HG03139 (cell line): ENCODE measurements around the gene P2RY12.

Experiments used
- ATAC-seq: cut with Tn5 transposase; IDR thresholded peaks from one replicate; pipeline ENCODE4 v1.9.1; 2021; ENCODE audit not compliant: unreplicated experiment

The P2RY12 gene

GRCh38 chr3:151347432-151347831, 37.1 kb downstream of the P2RY12 start:
- no peak for ATAC-seq

GRCh38 chr3:151346292-151346691, 38.3 kb downstream of the P2RY12 start:
- ATAC-seq: no peak

DNA sequence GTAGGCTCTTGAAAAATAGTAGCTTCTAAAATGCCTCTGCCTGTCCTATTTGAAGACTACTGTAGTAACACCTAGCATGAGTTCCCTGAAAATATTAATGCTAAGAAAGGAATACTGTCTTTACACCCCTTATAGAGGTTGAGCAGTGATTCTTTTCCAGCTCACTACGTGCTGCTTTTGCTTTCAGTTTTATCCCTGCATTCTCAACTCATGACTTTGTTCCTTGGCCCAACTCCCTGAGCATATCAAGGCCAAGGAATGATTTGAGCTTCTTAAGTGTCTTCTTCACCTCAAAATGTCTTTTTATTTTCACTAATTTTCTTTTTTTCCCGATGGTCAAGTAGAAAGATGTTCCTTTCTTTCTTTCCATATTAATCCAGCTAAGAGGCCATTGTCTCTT, 38.7 kb downstream of the P2RY12 start:
- ATAC-seq: no peak

DNA sequence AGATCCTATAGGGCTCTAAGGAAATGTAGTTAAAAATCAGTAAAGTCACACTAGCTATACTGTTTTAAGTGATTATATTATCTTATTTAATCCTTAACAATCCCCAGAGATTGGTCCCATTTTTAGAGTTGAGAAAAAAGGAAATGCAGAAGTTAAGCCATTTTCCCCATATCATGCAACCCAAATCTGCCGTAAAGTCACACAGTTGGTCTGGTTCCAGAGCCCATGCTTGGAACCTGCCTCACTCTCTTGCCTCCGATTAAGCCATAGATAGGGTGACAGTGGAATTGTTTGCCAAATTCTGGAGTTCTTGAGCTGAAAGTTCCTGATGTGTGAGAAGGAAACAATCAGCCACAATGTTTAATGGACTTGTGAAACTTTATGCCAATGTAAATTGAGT, 52.9 kb downstream of the P2RY12 start:
- no peak for ATAC-seq

GRCh38 chr3:151330899-151331298, 53.7 kb downstream of the P2RY12 start:
- no peak for ATAC-seq

- no peak for ATAC-seq
These were observed 54.2 kb downstream of the P2RY12 start for GRCh38 chr3:151330379-151330778.

GRCh38 chr3:151329363-151329762, 55.2 kb downstream of the P2RY12 start, which contains the start of gene P2RY13:
Gene P2RY13, minus strand, starts transcription at chr3:151329549. Its CDS starts 21 bp downstream, at chr3:151329528.
- ATAC-seq: no peak

DNA sequence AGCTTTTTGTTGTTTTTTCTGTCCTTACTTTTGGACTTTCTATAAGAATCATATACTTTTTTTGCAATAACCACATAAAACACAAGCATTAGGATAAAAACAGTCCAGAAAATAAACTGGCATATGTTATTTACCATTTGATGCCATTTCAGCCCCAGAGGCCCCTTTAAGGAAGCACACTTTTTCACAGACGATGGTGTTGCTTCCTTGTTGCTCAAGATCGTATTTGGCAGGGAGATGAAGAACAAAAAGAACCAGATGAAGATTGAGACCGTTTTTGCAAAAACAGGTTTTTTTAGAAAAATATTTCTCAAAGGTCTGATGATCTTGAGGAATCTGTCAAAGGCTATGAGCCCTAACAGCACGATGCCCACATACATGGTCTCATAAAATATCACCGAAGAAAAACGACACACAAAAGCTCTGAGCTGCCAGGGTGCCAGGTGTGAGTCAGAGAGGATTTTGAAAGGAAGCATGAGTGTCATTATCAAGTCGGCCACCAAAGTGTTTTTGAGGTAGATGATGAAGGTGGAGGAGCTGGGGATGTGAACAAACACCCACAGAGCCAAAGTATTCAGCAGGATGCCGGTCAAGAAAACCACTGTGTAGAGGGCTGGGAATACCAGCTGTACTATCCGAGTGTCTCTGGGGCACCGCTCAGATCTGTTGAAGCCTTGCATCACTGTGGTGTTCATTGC, 56.1 kb downstream of the P2RY12 start:
- ATAC-seq: no peak

DNA sequence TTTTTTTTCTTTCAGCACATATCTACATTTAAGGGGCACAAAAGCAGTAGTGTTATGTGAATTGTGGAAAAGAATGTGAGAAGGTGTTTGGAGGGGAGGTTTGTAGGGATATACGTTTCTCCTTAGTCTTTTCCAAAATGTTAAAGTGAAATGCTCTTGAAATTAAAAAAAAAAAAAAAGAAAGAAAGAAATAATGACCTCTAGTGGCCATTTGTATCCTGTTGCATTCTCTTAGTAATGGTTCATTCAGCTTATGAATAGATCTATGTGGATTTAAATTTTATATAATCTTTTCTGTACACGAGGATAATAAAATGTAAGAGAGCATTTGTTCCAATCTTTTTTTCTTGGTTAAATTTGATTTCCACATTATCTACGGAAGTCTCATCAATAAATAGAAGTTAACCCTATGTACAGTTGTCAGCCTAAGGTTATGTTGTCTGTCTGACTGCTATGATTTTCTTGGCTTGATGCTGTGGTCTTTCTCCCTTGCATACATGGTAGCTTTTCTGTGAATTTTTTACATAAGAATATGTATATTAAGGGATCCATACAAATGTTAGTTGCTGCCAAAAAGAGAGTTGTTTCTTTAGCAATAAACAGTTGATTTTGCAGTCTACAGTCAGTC, 56.9 kb downstream of the P2RY12 start:
- no peak for ATAC-seq

DNA sequence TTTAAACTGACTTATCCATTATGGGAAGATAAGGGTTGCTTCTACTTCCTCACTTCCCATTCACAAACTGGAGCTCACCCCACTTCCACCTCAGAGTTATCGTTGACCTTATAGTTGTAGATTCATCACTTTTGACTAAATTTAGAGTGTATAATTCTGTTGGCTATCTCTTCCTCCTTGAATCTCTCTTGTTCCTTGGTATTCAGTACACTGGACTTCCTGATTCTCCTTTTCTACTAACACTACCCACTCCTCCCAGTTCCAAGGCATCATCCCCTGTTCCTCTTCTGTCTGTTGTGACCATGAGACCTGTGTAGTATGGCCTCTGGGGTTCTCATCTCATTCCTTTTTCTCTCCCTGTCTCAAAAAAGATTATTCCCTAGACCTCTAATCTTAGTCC, 62.0 kb downstream of the P2RY12 start:
- ATAC-seq: no peak

GRCh38 chr3:151321526-151321925, 63.0 kb downstream of the P2RY12 start:
- ATAC-seq: no peak

DNA sequence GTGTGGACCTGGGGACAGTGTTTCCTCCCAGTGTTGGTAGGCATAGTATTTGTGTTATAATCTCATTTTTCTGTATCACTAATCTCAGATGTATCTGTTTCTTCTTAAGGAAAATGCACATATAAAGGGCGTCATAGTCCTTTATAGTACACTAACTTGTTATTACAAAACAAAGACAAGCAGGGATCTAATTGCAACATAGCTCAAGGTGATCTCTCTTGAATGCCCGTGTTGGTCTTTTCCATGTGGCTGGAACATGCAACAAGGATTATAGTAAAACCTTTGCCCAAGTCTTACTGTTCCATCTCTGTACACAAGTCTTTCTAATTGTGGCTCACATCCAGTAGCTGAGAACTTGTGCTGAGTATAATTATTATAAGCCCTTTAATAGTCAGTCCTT, 64.4 kb downstream of the P2RY12 start:
- ATAC-seq: no peak

GRCh38 chr3:151319628-151320027, 64.9 kb downstream of the P2RY12 start:
- no peak for ATAC-seq

DNA sequence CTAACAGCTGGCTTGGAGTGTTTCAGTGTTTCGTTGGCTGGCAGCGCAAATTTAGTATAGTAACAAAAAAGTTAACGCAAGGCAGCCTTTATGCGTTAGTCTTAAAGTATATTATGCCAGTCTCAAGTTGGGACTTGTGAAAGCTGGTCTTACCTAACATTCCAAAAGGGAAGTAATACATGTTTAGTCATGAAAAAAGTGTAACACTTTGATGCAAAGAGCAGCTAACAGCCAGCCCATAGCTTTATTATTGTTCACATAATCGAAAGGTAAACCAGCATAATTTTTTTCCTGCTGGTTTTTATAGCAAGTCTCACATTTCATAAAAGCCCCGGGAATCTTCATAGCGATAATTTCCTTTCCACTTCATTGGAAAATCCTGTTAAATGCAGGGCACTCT, 65.6 kb downstream of the P2RY12 start:
- ATAC-seq: no peak

DNA sequence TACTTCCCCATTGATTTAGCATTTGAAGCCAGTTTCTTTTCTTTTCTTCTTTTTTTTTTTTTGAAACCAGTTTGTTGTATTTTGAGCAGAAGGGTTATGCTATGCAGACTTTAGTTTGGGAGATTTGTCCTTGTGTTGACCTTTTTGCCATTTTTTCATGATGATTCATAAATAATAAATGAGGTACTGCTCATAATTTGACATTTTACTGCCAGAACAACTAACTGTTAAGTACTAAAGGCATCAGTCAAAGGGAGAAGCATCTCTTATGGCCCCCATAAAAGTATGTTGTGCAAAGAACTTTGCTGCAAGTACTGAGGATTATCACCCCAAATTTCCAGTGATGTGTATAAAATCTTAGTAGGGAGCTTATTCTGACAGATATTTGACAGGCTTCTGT, 66.2 kb downstream of the P2RY12 start:
- ATAC-seq: no peak

DNA sequence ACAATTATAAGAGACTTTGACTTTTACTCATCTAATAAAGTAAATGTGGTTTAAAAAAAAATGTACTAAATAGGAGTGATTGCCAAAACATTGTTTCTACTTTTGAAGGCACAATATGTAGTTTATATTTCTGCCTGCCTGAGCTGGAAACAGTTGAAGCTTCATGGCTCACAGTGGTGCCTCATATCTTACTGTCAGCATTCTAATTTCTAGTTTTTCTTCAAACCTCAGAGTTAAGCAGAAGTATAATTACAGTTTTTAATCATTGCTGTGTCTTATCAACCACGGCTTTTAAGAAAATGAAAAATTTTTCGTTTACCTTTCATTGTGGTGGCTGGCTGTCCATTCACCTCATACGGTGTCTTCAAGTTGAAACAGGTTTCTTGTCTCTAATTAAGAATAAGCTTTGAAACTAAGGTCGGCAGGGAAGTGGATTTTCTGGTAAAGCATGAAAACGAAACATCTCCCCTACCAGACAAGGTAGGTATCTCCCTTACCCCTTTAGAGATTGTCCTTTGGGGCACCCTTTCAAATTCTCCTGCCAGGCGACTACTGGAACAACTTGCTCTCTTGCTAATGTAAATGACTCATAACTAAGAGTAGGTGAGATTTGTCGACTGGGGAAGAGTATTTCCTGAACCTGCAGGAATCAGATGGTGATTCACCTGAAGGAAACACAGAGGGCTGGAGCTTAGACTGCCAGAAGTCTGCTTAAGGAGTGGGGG, 68.1 kb downstream of the P2RY12 start, which contains the start of gene GPR87:
Gene GPR87, minus strand, starts transcription at position 554 of the 725 bp plus-strand sequence. CDS start 16,720 bp downstream, outside the sequence.
- no peak for ATAC-seq

GRCh38 chr3:151315846-151316245, 68.7 kb downstream of the P2RY12 start:
- ATAC-seq: no peak

- ATAC-seq: no peak
These were observed 69.4 kb downstream of the P2RY12 start for GRCh38 chr3:151315136-151315535.

- ATAC-seq: no peak
These were observed 70.0 kb downstream of the P2RY12 start for GRCh38 chr3:151314593-151314992.

DNA sequence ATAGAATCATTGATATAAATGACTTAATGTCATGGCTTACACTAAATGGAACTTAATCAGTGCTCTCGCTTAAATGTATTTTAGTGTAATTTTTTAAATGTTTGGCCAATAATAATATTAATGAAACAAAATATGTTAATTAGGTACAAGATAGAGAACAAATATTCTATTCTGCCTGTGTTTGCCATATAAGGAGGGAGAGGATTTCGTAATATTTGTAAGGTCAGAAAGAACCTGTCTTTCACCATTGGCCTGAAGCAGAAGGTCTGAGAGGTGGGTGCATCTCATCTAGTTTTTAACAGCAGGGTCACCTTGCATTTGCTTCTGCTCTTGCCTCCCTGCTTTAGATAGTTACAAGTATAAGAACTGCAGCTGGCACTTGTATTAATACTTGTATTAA, 70.4 kb downstream of the P2RY12 start:
- no peak for ATAC-seq

GRCh38 chr3:151312972-151313371, 71.6 kb downstream of the P2RY12 start:
- ATAC-seq: no peak

- no peak for ATAC-seq
These were observed 75.0 kb downstream of the P2RY12 start for GRCh38 chr3:151309566-151309965.
